ENCODE measurements around the gene RAD1.

DNA sequence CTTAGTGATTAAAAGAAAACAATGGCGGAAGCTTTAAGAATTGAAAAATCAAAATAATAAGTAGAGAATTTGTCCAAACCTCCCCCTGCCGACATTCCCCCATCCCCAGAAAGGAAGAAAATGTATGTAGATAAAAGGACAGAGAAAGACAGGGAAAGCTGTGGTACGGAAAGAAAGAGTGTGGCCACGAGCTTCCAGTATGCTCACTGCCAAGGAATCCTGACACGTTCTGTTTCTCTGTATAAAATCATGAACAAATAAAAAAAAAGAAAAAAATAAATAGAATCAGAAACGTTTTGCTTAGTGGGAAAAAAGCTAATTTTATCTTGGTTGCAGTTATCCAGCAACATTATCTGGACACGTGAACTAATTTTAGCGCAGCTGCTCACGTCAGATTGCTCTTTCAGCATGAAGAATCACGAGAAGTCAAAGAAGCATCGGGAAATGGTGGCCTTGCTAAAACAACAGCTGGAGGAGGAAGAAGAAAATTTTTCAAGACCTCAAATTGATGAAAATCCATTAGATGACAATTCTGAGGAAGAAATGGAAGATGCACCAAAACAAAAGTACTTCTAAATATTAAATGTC is 29.2 kb upstream of the RAD1 start:
- TF ChIP-seq, protein P1, sequence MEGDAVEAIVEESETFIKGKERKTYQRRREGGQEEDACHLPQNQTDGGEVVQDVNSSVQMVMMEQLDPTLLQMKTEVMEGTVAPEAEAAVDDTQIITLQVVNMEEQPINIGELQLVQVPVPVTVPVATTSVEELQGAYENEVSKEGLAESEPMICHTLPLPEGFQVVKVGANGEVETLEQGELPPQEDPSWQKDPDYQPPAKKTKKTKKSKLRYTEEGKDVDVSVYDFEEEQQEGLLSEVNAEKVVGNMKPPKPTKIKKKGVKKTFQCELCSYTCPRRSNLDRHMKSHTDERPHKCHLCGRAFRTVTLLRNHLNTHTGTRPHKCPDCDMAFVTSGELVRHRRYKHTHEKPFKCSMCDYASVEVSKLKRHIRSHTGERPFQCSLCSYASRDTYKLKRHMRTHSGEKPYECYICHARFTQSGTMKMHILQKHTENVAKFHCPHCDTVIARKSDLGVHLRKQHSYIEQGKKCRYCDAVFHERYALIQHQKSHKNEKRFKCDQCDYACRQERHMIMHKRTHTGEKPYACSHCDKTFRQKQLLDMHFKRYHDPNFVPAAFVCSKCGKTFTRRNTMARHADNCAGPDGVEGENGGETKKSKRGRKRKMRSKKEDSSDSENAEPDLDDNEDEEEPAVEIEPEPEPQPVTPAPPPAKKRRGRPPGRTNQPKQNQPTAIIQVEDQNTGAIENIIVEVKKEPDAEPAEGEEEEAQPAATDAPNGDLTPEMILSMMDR (IDR thresholded peaks at IDR 0.05), result no peak
- TF ChIP-seq EP300 (IDR thresholded peaks at IDR 0.05) (no peak), POLR2A (IDR thresholded peaks at IDR 0.05) (no peak), POLR2AphosphoS5 (IDR thresholded peaks at IDR 0.05) (no peak)

All from upper lobe of left lung (tissue), 4 donors.